ENCODE results near the gene FOXN3.
A peak's percentile ranks its signal among the peaks of the same experiment; 100 is the strongest.
"Not testable (repeated sequence)": the region's sequence is repeated elsewhere in the genome, so short reads cannot be mapped to it uniquely, and the experiment has no call there.

The FOXN3 gene

GRCh38 chr14:89123215-89123614 is 293.8 kb downstream of the FOXN3 start:
- Histone ChIP-seq H3K27me3 (ENCODE audit: control insufficient read depth, insufficient read depth, low read length) (no peaks in the 10 kb centered on the region), H3K9me3 (ENCODE audit: control insufficient read depth, insufficient read depth, low read length) (no peaks in the 10 kb centered on the region), H3K4me3 (ENCODE audit: low read length) (no peak overlapping the region), H3K27ac (ENCODE audit: low read length) (no peak overlapping the region), H3K36me3 (ENCODE audit: control insufficient read depth, insufficient read depth, low read length) (no peaks in the 10 kb centered on the region), H3K4me1 (ENCODE audit: control insufficient read depth, insufficient read depth, low read length) (no peaks in the 10 kb centered on the region; the same call in 1 of the 2 replicates)
- no CpG with 5 or more reads among the region's 10 CpGs for WGBS (ENCODE audit: insufficient coverage, insufficient read length)
- DNase-seq (ENCODE audit: low read depth, low spot score), result no peak

DNA sequence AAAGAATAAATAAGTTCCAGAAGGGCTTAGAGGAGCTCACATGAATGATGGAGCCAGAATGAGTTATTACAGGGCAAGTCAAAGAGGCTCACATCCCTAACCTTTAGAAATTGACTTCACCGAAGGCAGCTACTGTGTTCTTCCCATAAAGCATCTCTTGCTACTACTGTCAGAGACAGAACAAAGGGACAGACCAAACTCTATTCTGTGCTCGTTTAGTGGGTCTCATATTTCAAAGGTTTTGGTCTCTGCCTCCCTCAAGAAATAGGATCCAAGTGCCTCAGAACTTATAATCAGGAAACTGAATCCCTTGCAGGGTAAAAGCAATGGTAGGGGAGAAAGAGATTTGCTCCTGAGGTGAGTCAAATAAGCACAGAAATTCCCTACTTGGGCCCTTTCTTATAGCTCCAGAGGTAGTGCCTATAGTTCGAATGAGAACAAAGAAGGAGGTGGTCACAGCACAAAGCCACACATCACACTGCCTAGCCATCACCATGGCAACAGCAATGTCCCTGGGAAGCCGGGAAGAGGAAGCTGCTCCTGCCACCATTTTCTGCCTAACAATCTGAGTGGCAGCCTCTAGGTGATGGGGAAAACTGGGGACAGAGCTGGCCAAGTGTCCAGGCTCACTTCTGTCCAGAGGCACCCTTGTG is 294.9 kb downstream of the FOXN3 start:
- no peak overlapping the region for H3K27ac ChIP-seq (ENCODE audit: low read length)
- no peak overlapping the region for H3K4me3 ChIP-seq (ENCODE audit: low read length)
- no peaks in the 10 kb centered on the region for H3K27me3 ChIP-seq (ENCODE audit: control insufficient read depth, insufficient read depth, low read length)
- H3K36me3 ChIP-seq (ENCODE audit: control insufficient read depth, insufficient read depth, low read length), result no peaks in the 10 kb centered on the region
- no peaks in the 10 kb centered on the region; the same call in 1 of the 2 replicates for H3K4me1 ChIP-seq (ENCODE audit: control insufficient read depth, insufficient read depth, low read length)
- no CpG with 5 or more reads among the region's 4 CpGs for WGBS (ENCODE audit: insufficient coverage, insufficient read length)
- no peaks in the 10 kb centered on the region for H3K9me3 ChIP-seq (ENCODE audit: control insufficient read depth, insufficient read depth, low read length)
- DNase-seq (ENCODE audit: low read depth, low spot score), result peak; percentile 72

GRCh38 chr14:89117012-89117411 is 300.0 kb downstream of the FOXN3 start:
- Histone ChIP-seq H3K4me3 (ENCODE audit: low read length) (no peak overlapping the region), H3K36me3 (ENCODE audit: control insufficient read depth, insufficient read depth, low read length) (no peaks in the 10 kb centered on the region), H3K27ac (ENCODE audit: low read length) (no peak overlapping the region), H3K4me1 (ENCODE audit: control insufficient read depth, insufficient read depth, low read length) (peaks cover 1% of the 10 kb centered on the region; the same call in 1 of the 2 replicates), H3K27me3 (ENCODE audit: control insufficient read depth, insufficient read depth, low read length) (no peaks in the 10 kb centered on the region), H3K9me3 (ENCODE audit: control insufficient read depth, insufficient read depth, low read length) (no peaks in the 10 kb centered on the region)
- WGBS (ENCODE audit: insufficient coverage, insufficient read length), result no CpG with 5 or more reads among the region's 5 CpGs
- DNase-seq (ENCODE audit: low read depth, low spot score), result no peak

GRCh38 chr14:89114109-89114508 is 302.9 kb downstream of the FOXN3 start:
- DNase-seq (ENCODE audit: low read depth, low spot score), result no peak
- no peak overlapping the region for H3K27ac ChIP-seq (ENCODE audit: low read length)
- H3K36me3 ChIP-seq (ENCODE audit: control insufficient read depth, insufficient read depth, low read length), result no peaks in the 10 kb centered on the region

GRCh38 chr14:89112720-89113119 is 304.3 kb downstream of the FOXN3 start:
- no peak overlapping the region for H3K4me3 ChIP-seq (ENCODE audit: low read length)
- no peak overlapping the region for H3K27ac ChIP-seq (ENCODE audit: low read length)
- DNase-seq (ENCODE audit: low read depth, low spot score), result no peak
- H3K36me3 ChIP-seq (ENCODE audit: control insufficient read depth, insufficient read depth, low read length), result no peaks in the 10 kb centered on the region
- H3K4me1 ChIP-seq (ENCODE audit: control insufficient read depth, insufficient read depth, low read length), result peaks cover 1% of the 10 kb centered on the region; the same call in 1 of the 2 replicates
- WGBS (ENCODE audit: insufficient coverage, insufficient read length), result no CpG with 5 or more reads among the region's 18 CpGs
- H3K27me3 ChIP-seq (ENCODE audit: control insufficient read depth, insufficient read depth, low read length), result no peaks in the 10 kb centered on the region
- no peaks in the 10 kb centered on the region for H3K9me3 ChIP-seq (ENCODE audit: control insufficient read depth, insufficient read depth, low read length)

More at GRCh38 chr14:89114109-89114508, 302.9 kb downstream of the FOXN3 start:
- H3K9me3 ChIP-seq (ENCODE audit: control insufficient read depth, insufficient read depth, low read length), result no peaks in the 10 kb centered on the region
- no peaks in the 10 kb centered on the region for H3K27me3 ChIP-seq (ENCODE audit: control insufficient read depth, insufficient read depth, low read length)
- no peak overlapping the region for H3K4me3 ChIP-seq (ENCODE audit: low read length)
- H3K4me1 ChIP-seq (ENCODE audit: control insufficient read depth, insufficient read depth, low read length), result peaks cover 1% of the 10 kb centered on the region; the same call in 1 of the 2 replicates

GRCh38 chr14:89111766-89112543 is 305.1 kb downstream of the FOXN3 start:
- H3K27ac ChIP-seq (ENCODE audit: low read length); H3K4me1 ChIP-seq (ENCODE audit: control insufficient read depth, insufficient read depth, low read length); H3K4me3 ChIP-seq (ENCODE audit: low read length); H3K9me3 ChIP-seq (ENCODE audit: control insufficient read depth, insufficient read depth, low read length); H3K36me3 ChIP-seq (ENCODE audit: control insufficient read depth, insufficient read depth, low read length); DNase-seq (ENCODE audit: low read depth, low spot score); H3K27me3 ChIP-seq (ENCODE audit: control insufficient read depth, insufficient read depth, low read length): not testable (repeated sequence)
- WGBS (ENCODE audit: insufficient coverage, insufficient read length), result no CpG with 5 or more reads among the region's 25 CpGs

- H3K36me3 ChIP-seq (ENCODE audit: control insufficient read depth, insufficient read depth, low read length); H3K27ac ChIP-seq (ENCODE audit: low read length); H3K4me1 ChIP-seq (ENCODE audit: control insufficient read depth, insufficient read depth, low read length); H3K27me3 ChIP-seq (ENCODE audit: control insufficient read depth, insufficient read depth, low read length); H3K9me3 ChIP-seq (ENCODE audit: control insufficient read depth, insufficient read depth, low read length); H3K4me3 ChIP-seq (ENCODE audit: low read length); DNase-seq (ENCODE audit: low read depth, low spot score): not testable (repeated sequence)
- no CpG with 5 or more reads among the region's 13 CpGs for WGBS (ENCODE audit: insufficient coverage, insufficient read length)
These were observed 305.8 kb downstream of the FOXN3 start for GRCh38 chr14:89111232-89111631.

- no peak overlapping the region for H3K4me3 ChIP-seq (ENCODE audit: low read length)
- H3K9me3 ChIP-seq (ENCODE audit: control insufficient read depth, insufficient read depth, low read length), result no peaks in the 10 kb centered on the region
- no CpG with 5 or more reads among the region's 9 CpGs for WGBS (ENCODE audit: insufficient coverage, insufficient read length)
- no peak for DNase-seq (ENCODE audit: low read depth, low spot score)
- no peaks in the 10 kb centered on the region for H3K27me3 ChIP-seq (ENCODE audit: control insufficient read depth, insufficient read depth, low read length)
- no peak overlapping the region for H3K27ac ChIP-seq (ENCODE audit: low read length)
- no peaks in the 10 kb centered on the region for H3K36me3 ChIP-seq (ENCODE audit: control insufficient read depth, insufficient read depth, low read length)
- H3K4me1 ChIP-seq (ENCODE audit: control insufficient read depth, insufficient read depth, low read length), result no peaks in the 10 kb centered on the region; the same call in 1 of the 2 replicates
These were observed 306.9 kb downstream of the FOXN3 start for GRCh38 chr14:89110110-89110509.

- no peak for DNase-seq (ENCODE audit: low read depth, low spot score)
- WGBS (ENCODE audit: insufficient coverage, insufficient read length), result no CpG with 5 or more reads among the region's 4 CpGs
- H3K36me3 ChIP-seq (ENCODE audit: control insufficient read depth, insufficient read depth, low read length), result no peaks in the 10 kb centered on the region
- H3K27ac ChIP-seq (ENCODE audit: low read length), result no peak overlapping the region
- H3K4me1 ChIP-seq (ENCODE audit: control insufficient read depth, insufficient read depth, low read length), result no peaks in the 10 kb centered on the region
- H3K4me3 ChIP-seq (ENCODE audit: low read length), result no peak overlapping the region
- no peaks in the 10 kb centered on the region for H3K27me3 ChIP-seq (ENCODE audit: control insufficient read depth, insufficient read depth, low read length)
- no peaks in the 10 kb centered on the region for H3K9me3 ChIP-seq (ENCODE audit: control insufficient read depth, insufficient read depth, low read length)
These were observed 308.4 kb downstream of the FOXN3 start for GRCh38 chr14:89108608-89109007.

DNA sequence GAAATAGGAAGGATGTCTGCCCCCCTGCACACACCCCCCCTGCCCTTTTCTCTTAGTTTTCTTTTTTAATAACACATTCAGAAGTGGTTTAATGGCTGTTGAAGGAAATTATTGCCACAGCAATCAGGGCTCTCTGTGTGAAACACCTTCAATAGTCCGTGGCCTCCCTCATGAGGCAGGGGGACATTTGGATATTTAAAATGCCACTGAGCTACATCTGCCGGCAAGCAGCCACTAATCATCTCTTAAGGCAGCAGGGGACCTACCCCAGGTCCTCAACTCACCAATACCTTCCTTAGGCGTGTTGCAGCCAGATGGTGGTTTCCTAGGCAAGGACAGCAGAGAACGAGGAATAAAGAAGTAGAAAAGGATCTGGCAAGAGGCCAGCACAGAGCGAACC is 309.4 kb downstream of the FOXN3 start:
- Histone ChIP-seq H3K4me1 (ENCODE audit: control insufficient read depth, insufficient read depth, low read length) (no peaks in the 10 kb centered on the region), H3K27ac (ENCODE audit: low read length) (no peak overlapping the region), H3K4me3 (ENCODE audit: low read length) (no peak overlapping the region), H3K27me3 (ENCODE audit: control insufficient read depth, insufficient read depth, low read length) (no peaks in the 10 kb centered on the region), H3K36me3 (ENCODE audit: control insufficient read depth, insufficient read depth, low read length) (no peaks in the 10 kb centered on the region), H3K9me3 (ENCODE audit: control insufficient read depth, insufficient read depth, low read length) (no peaks in the 10 kb centered on the region)
- no CpG with 5 or more reads among the region's 5 CpGs for WGBS (ENCODE audit: insufficient coverage, insufficient read length)
- no peak for DNase-seq (ENCODE audit: low read depth, low spot score)
